GM10847 (cell line): ENCODE data around the gene SPATA1.

Experiments
- POLR2A ChIP-seq: IDR thresholded peaks from 2 replicates; pipeline ENCODE4 v1.6.1; 2011; ENCODE audit not compliant: insufficient read length; ENCODE audit errors: extremely low read depth

SPATA1 gene

DNA sequence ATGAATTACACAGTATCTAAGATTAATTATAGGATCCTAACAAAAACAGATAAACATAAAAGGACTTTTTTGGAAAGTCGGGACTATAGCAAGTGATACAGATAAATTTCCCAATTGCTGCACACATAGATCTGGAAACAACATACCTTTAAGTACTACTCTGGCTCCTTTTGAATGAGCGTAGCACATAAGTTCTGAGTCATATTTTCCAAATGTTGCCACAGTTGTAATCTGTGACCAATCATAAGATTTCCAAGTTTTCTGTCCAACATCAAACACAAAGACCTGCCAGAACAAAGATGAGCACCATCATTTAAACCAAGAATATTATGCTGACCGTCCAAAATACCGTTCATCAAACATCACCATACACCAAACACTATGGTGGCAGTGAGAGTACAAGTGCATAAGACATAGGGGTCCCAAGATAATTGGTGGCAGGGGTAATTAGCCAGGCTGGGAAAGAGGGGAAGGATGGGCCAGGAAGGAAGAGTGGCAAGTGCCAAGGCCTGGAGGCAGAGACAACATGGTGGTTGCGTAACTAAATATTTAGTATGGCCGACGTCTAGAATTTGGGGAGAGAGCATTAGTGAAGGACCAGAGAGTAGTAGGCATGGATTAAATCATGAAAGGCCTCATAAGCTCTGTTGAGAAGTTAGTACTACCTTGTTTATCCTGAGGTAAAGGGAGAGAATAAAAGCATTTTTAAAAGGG lies 64.4 kb downstream of the SPATA1 start:
- no peak for TF ChIP-seq POLR2A

- no peak for TF ChIP-seq POLR2A
These were observed 65.0 kb downstream of the SPATA1 start for GRCh38 chr1:84571150-84571535.

- TF ChIP-seq POLR2A, result no peak
These were observed 67.3 kb downstream of the SPATA1 start for GRCh38 chr1:84573481-84573966.

- peak; percentile 98 for TF ChIP-seq POLR2A
These were observed 68.0 kb downstream of the SPATA1 start, which contains the start of gene CTBS for GRCh38 chr1:84573967-84574842. Gene CTBS (minus strand): TSS chr1:84574440. CDS start chr1:84574415, 25 bp downstream.

DNA sequence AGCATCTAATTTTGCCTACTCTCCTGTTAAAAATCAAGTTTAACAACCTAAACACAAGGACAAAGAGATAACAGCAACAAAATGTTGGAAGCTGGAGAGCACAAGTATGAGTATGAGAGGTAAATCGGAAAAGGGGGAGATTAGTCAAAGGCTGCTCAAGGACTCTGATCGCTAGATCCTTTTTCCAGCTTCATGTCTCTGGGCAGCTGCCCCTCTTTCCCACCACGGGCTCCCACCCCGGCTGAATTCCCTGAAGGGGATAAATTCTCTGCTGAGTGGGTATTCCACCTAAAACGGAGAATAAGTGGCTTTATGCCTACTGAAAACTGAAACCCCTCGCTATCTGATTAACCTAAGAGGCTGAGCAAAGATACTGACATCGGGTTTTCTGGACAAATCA lies 68.8 kb downstream of the SPATA1 start:
- no peak for TF ChIP-seq POLR2A

GRCh38 chr1:84581648-84582047 lies 75.5 kb downstream of the SPATA1 start:
- no peak for TF ChIP-seq POLR2A

DNA sequence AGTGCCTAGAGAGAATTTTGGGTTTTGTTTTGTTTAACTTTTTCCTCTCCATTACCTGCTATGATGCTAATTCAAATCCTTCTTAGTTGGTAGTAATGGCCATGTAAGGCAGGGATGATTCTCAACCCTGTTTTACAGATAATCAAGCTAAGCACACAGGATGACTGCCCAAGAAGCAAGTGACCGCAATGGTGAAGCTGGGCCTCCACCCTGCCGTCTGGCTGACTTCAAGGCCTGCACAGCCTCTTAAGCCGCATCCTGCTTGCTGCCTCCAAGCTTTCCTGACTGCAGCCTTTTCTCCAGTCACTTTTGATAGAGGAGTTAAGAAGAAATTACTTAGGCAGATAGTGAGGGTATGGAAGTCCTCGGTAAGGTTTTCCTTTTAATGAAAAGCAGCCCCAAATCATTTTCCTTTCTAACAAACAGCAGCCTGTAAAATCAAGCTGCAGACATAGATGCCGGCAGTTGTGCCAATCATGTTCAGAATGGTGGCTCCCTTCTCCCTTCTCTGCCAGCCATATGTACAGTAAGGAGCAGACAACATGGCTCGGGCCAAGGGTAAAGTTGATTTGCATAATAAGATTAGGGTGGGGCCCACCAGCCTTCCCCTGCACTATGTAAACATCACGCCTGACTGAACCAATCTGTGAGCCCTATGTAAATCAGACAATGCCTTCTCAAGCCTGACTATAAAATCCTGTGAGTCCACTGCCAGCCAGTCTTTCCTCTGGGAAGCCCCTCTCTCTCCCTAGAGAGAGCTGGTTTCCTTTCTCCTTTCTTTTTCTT lies 76.8 kb downstream of the SPATA1 start:
- TF ChIP-seq POLR2A, result no peak

DNA sequence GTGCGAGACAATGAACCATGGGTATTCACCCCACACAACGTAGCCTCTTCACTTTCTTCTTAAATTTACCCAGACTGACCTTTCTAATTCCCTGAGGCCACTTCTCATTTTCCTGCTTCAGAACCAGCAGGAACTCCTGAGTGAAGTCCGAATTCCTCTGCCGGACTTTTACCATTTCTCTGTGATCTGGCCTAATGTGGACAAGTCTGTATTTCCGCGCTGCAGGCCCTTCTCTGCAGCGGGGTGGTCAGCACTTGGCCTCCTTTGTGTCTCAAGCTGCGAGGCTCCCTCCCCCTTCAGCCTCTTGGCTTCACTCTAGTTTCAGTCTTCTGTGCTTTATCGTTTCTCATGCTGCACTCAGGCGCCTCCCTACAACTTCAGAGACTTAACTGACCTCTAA lies 77.5 kb downstream of the SPATA1 start:
- no peak for TF ChIP-seq POLR2A

DNA sequence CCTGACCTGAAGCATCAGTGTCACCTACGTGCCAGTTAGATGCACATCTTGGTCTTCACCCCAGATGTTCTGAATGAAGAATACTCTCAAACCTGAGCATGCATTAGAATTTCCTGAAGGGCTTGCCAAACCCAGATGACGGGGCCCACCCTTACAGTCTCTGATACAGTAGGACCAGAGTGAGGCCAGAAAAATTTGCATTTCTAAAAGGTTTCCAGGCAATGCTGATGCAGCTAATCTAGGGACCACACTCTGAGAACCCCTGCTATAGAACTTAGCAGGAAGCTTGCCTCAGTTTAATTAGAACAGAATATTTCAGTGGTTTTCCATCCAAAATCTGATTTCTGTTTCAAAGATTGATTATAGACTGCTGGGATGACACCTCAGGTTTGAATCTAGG lies 77.9 kb downstream of the SPATA1 start:
- no peak for TF ChIP-seq POLR2A

- no peak for TF ChIP-seq POLR2A
These were observed 79.6 kb downstream of the SPATA1 start for GRCh38 chr1:84585803-84586202.

GRCh38 chr1:84587099-84587498 lies 80.9 kb downstream of the SPATA1 start:
- TF ChIP-seq POLR2A, result no peak

- TF ChIP-seq POLR2A, result no peak
These were observed 90.8 kb downstream of the SPATA1 start for GRCh38 chr1:84597011-84597410.

DNA sequence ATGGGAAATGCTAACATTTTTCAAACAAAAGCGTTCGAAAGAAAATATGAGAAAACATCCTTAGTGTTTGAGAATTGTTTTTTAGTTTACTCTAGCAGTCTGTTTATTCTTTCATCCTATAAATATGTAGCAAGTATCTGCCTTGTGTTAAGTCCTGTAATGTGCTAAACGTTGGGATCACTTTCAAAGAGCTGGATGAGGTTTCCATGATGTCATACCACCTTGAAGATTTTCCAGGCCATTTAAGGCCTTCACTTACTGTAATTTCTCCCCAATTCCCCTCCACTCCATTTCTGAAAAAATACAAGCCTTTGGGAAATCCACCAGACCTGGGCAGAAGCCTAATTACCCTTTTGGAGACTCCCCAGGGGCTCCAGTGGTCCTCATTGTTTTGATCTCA lies 92.2 kb downstream of the SPATA1 start:
- TF ChIP-seq POLR2A, result no peak

DNA sequence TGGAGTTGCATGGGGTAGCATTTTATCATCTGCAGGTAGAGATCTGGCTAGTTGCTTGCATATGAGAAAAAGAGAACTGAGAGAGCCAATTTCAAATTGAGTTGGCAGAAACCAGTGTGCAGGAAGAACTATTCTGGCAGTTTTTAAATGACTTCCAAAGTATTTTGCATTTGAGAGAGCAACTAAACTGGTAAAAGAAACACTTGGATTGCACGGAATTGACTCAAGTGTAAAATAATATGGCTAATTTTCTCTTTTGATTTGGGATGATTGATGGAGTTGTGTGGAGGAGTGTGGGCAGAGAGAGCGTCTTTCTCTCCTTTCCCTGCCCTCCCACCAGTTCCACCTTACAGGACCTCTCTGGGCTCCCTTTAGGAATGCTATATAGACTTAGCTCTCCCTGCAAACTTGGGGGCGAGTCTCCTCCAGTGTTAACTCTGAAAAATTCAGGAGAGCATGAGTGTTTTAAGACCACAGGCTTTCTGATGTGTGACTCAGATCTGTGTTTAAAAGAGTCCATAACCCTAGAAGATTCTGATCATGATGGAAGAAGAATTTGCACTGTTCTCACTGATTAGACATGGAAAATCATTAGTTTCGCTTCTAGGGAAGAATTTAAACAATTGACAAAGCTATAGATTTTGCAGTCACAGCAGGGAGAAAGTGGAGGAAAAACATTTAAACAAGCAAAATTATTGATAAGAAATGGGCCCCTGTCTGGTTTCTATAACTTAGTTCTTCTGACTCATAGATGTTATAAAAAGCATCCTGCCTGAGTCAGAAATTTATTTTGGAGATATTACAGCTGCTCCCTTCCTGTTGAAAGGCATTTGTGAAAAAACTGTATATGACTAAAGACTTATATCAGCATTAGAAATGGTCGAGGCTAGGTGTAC lies 92.9 kb downstream of the SPATA1 start:
- TF ChIP-seq POLR2A, result no peak
